H1 (cell line): ENCODE results near the gene STK32C.

ENCODE experiments used
- CTCF ChIP-seq, 3 experiments: IDR thresholded peaks; 1 replicate in 2 of 3; 2 replicates in 1 of 3; pipeline versions ENCODE4 v1.5.1 to v1.6.1; 2011; ENCODE audit warnings: low read length in 3 of 3, mild to moderate bottlenecking in 3 of 3, inconsistent platforms in 2 of 3, low read depth in 1 of 3, moderate library complexity in 1 of 3; ENCODE audit not compliant: insufficient read depth in 1 of 3; ENCODE audit errors: control extremely low read depth in 1 of 3
- POLR2AphosphoS5 ChIP-seq: IDR thresholded peaks from 2 replicates; pipeline ENCODE4 v1.6.1; 2011; ENCODE audit warnings: low read depth, low read length
- SRF ChIP-seq: IDR thresholded peaks from 2 replicates; pipeline ENCODE4 v1.6.1; 2011; ENCODE audit warnings: mild to moderate bottlenecking, low read depth, low read length, moderate library complexity

- TF ChIP-seq POLR2AphosphoS5 (no peak), SRF (no peak), CTCF (IDR thresholded peaks at IDR 0.05; ENCODE audit: control extremely low read depth in 1 of 3, insufficient read depth in 1 of 3, low read depth in 1 of 3, low read length in 3 of 3) (no peak)
Observed at GRCh38 chr10:132291826-132292225, 15.9 kb downstream of the STK32C start.
